ENCODE data around the gene PSMD1. TPM values are rescaled to one million over a fixed set of nuclear protein-coding genes. Genes with fewer than 3 reads are reported as not detected.

The PSMD1 gene
- total and polyA plus RNA-seq, 2 donors (not counting 3 experiments of a cell fraction or from before 2014, with no cell fraction given), result 163 to 209 TPM

DNA sequence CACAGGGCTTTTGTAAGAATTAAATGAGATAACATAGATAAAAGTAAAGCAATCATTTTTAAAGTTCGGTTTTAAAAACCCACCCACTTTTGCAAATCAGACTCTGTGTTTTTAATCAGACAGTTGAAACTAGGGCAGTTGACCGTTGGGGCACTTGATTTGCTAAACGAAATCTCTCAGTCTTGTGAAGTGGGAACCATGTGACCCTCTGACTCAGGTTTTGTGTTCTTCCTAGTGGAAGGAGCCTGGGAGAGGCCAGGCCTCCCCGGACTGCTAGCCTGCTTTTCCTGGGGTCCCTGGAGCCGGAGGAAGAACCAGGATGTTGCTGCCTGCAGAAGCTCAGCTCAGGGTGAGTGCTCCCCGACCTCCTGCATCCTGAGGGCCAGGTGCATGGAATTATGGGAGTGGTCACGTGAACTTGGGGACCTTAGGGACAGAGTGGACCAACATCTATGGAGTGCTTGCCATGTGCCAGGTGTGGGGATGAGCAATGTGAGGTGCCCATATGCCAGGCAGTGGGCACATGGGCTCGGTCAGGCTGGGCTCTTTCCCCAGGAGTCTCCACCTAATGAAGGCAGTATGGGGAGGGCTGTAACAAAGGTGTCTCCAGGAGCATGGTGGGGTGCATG, 15.5 kb upstream of the PSMD1 start:
- Histone ChIP-seq H3K36me3 (ENCODE audit: control insufficient read depth in 2 of 2, extremely low read depth in 1 of 2, insufficient read depth in 2 of 2, low read length in 2 of 2) (no peaks in the 10 kb centered on the region), H2AFZ (ENCODE audit: low read depth, low read length) (no peak overlapping the region), H3K27ac (ENCODE audit: insufficient read depth, low read depth, low read length) (no peak overlapping the region), H3K27me3 (ENCODE audit: control insufficient read depth in 2 of 2, insufficient read depth in 2 of 2, low read length in 2 of 2) (peaks cover 33 to 43% of the 10 kb centered on the region in 2 experiments), H4K20me1 (replicated peaks; ENCODE audit: control insufficient read depth, extremely low read depth, insufficient read depth, low read length) (no peaks in the 10 kb centered on the region), H3K9me1 (replicated peaks; ENCODE audit: control insufficient read depth, extremely low read depth, insufficient read depth, low read length) (no peaks in the 10 kb centered on the region), H3K4me3 (replicated peaks in 1 of 3; ENCODE audit: insufficient read depth in 1 of 3, low read depth in 1 of 3, low read length in 3 of 3) (no peak overlapping the region), H3K9ac (replicated peaks; ENCODE audit: extremely low read depth, insufficient read depth, low read length) (no peak overlapping the region), H3K4me1 (ENCODE audit: control insufficient read depth, extremely low read depth, insufficient read depth, low read length) (no peaks in the 10 kb centered on the region), H3K9me3 (replicated peaks; ENCODE audit: control insufficient read depth, insufficient read depth, low read length) (no peaks in the 10 kb centered on the region), H3K4me2 (ENCODE audit: insufficient read depth, low read length) (no peak overlapping the region), H3K79me2 (ENCODE audit: control insufficient read depth, insufficient read depth, low read length) (no peaks in the 10 kb centered on the region)
- BruUV-seq (replicated peaks), result no TSS peak
- ChIA-PET CTCF (interaction anchor here (1.6 kb wide), 1 partner anchor 11 kb away, joined by 5 read pairs; no protein-coding TSS in a partner anchor), POLR2A (no interaction called here)
- DNase-seq (ENCODE audit: low read depth, low spot score) (no peak), FAIRE-seq (no peak)
- dilution Hi-C loops (cut with MboI; ENCODE audit: extremely low pct_ligation_motif_present, low sequenced_read_pairs), result no loop called here
- intact Hi-C loops (cut with micrococcal nuclease), result no loop called here
- TF ChIP-seq, protein P1, sequence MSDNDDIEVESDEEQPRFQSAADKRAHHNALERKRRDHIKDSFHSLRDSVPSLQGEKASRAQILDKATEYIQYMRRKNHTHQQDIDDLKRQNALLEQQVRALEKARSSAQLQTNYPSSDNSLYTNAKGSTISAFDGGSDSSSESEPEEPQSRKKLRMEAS (IDR thresholded peaks at IDR 0.05; ENCODE audit: insufficient read depth, insufficient read length), result no peak
- TF ChIP-seq MYC (IDR thresholded peaks at IDR 0.05; ENCODE audit: low read depth, low read length) (no peak), FOS (IDR thresholded peaks at IDR 0.05; ENCODE audit: borderline replicate concordance, insufficient read depth, low read length) (no peak), POLR2A (IDR thresholded peaks at IDR 0.05; ENCODE audit: low read depth, low read length) (no peak)

DNA sequence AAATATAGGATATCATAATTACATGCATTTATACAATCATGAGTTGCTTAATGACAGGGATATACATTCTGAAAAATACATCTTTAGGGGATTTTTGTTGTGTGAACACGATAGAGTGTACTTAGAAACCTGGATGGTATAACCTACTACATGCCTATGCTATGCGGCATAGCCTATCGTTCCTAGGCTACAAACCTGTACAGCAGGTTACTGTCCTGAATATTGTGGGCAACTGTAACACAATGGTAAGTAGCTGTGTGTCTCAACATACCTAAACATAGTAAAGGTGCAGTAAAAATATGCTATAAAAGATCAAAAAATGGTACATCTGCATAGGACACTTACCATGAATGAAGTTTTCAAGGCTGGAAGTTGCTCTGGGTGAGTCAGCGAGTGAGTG, 12.9 kb upstream of the PSMD1 start:
- intact Hi-C loops (cut with micrococcal nuclease) (no loop called here), dilution Hi-C loops (cut with MboI; ENCODE audit: extremely low pct_ligation_motif_present, low sequenced_read_pairs) (no loop called here)
- BruUV-seq (replicated peaks), result no TSS peak
- no peaks in the 10 kb centered on the region for H3K79me2 ChIP-seq (ENCODE audit: control insufficient read depth, insufficient read depth, low read length)
- H3K36me3 ChIP-seq (ENCODE audit: control insufficient read depth in 2 of 2, extremely low read depth in 1 of 2, insufficient read depth in 2 of 2, low read length in 2 of 2), result no peaks in the 10 kb centered on the region
- no peaks in the 10 kb centered on the region for H3K4me1 ChIP-seq (ENCODE audit: control insufficient read depth, extremely low read depth, insufficient read depth, low read length)
- DNase-seq (ENCODE audit: low read depth, low spot score) (no peak), FAIRE-seq (no peak)
- H3K4me2 ChIP-seq (ENCODE audit: insufficient read depth, low read length), result no peak overlapping the region
- H3K27me3 ChIP-seq (ENCODE audit: control insufficient read depth in 2 of 2, insufficient read depth in 2 of 2, low read length in 2 of 2), result peaks cover 22 to 23% of the 10 kb centered on the region in 2 experiments
- no peak for TF ChIP-seq JUN (IDR thresholded peaks at IDR 0.05; ENCODE audit: borderline replicate concordance, insufficient read depth, insufficient read length, low read depth)
- TF ChIP-seq GATA2 (IDR thresholded peaks at IDR 0.05; ENCODE audit: insufficient read depth, insufficient read length, low read depth, low read length), result no peak
- TF ChIP-seq, protein P1 (IDR thresholded peaks at IDR 0.05; ENCODE audit: insufficient read depth, insufficient read length), result no peak
- no peaks in the 10 kb centered on the region for H3K9me3 ChIP-seq (replicated peaks; ENCODE audit: control insufficient read depth, insufficient read depth, low read length)
- ChIA-PET POLR2A (no interaction called here), CTCF (no interaction called here)
- H3K4me3 ChIP-seq (replicated peaks in 1 of 3; ENCODE audit: insufficient read depth in 1 of 3, low read depth in 1 of 3, low read length in 3 of 3), result no peak overlapping the region
- no peak overlapping the region for H2AFZ ChIP-seq (ENCODE audit: low read depth, low read length)
- no peak overlapping the region for H3K9ac ChIP-seq (replicated peaks; ENCODE audit: extremely low read depth, insufficient read depth, low read length)
- no peaks in the 10 kb centered on the region for H4K20me1 ChIP-seq (replicated peaks; ENCODE audit: control insufficient read depth, extremely low read depth, insufficient read depth, low read length)
- H3K9me1 ChIP-seq (replicated peaks; ENCODE audit: control insufficient read depth, extremely low read depth, insufficient read depth, low read length), result no peaks in the 10 kb centered on the region
- no peak overlapping the region for H3K27ac ChIP-seq (ENCODE audit: insufficient read depth, low read depth, low read length)
